Suprapubic skin (tissue), 3 donors: ENCODE results near the gene IL2RA.
"Not testable (repeated sequence)": the region's sequence is repeated elsewhere in the genome, so short reads cannot be mapped to it uniquely, and the experiment has no call there.

Source experiments
- POLR2AphosphoS5 ChIP-seq, 3 donors: sonication (generic); formaldehyde crosslinking; IDR thresholded peaks; one replicate each; pipeline ENCODE4 v1.6.1; 2017; ENCODE audit warnings: antibody characterized with exemption in 3 of 3
- TF ChIP-seq, protein P1 (sequence below), 2 donors: fragments of 200-600 bp in 1 of 2; fragments of 450-650 bp in 1 of 2; sonication (generic) in 1 of 2; IDR thresholded peaks; one replicate each; pipeline ENCODE4 v1.5.1; 2016 to 2019; ENCODE audit warnings: antibody characterized with exemption in 2 of 2, mild to moderate bottlenecking in 1 of 2, moderate library complexity in 1 of 2

GRCh38 chr10:6064726-6065125, 2.6 kb upstream of the IL2RA start:
- TF ChIP-seq, protein P1, sequence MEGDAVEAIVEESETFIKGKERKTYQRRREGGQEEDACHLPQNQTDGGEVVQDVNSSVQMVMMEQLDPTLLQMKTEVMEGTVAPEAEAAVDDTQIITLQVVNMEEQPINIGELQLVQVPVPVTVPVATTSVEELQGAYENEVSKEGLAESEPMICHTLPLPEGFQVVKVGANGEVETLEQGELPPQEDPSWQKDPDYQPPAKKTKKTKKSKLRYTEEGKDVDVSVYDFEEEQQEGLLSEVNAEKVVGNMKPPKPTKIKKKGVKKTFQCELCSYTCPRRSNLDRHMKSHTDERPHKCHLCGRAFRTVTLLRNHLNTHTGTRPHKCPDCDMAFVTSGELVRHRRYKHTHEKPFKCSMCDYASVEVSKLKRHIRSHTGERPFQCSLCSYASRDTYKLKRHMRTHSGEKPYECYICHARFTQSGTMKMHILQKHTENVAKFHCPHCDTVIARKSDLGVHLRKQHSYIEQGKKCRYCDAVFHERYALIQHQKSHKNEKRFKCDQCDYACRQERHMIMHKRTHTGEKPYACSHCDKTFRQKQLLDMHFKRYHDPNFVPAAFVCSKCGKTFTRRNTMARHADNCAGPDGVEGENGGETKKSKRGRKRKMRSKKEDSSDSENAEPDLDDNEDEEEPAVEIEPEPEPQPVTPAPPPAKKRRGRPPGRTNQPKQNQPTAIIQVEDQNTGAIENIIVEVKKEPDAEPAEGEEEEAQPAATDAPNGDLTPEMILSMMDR (IDR thresholded peaks at IDR 0.05) = not testable (repeated sequence)
- not testable (repeated sequence) for TF ChIP-seq POLR2AphosphoS5 (IDR thresholded peaks at IDR 0.05)
